OCI-LY1 (cell line): Measurements from ENCODE around the gene STS.

ENCODE experiments used
- EZH2 ChIP-seq: fragments of 200-600 bp; sonication (generic), shearing (Covaris generic); IDR thresholded peaks from 2 replicates; pipeline ENCODE4 v1.8.0; 2017; ENCODE audit warnings: borderline replicate concordance, mixed run types, mild to moderate bottlenecking, antibody characterized with exemption, low read length, moderate library complexity, mixed read lengths
- TF ChIP-seq, protein P1 (sequence below): fragments of 200-600 bp; sonication (generic), shearing (Covaris generic); IDR thresholded peaks from 2 replicates; pipeline ENCODE4 v1.5.1; 2017; ENCODE audit warnings: mild to moderate bottlenecking, antibody characterized with exemption, low read length, moderate library complexity, mixed read lengths

DNA sequence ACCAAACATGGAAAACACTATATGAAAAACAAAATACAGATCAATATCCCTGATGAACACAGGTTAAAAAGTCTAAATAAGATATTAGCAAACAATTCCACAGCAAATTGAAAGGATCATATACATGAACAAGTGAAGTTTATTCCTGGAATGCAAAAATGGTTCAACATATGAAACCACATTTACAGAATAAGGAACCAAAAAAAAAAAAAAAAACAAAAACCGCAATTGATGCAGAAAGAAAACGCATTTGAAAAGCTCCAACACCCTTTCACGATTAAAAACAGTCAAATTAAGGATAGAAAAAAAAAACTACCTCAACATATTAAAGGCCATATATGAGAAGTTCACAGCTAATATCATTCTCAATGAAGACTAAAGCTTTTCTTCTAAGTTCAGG, 45.4 kb upstream of the STS start:
- no peak for TF ChIP-seq EZH2
- TF ChIP-seq, protein P1, sequence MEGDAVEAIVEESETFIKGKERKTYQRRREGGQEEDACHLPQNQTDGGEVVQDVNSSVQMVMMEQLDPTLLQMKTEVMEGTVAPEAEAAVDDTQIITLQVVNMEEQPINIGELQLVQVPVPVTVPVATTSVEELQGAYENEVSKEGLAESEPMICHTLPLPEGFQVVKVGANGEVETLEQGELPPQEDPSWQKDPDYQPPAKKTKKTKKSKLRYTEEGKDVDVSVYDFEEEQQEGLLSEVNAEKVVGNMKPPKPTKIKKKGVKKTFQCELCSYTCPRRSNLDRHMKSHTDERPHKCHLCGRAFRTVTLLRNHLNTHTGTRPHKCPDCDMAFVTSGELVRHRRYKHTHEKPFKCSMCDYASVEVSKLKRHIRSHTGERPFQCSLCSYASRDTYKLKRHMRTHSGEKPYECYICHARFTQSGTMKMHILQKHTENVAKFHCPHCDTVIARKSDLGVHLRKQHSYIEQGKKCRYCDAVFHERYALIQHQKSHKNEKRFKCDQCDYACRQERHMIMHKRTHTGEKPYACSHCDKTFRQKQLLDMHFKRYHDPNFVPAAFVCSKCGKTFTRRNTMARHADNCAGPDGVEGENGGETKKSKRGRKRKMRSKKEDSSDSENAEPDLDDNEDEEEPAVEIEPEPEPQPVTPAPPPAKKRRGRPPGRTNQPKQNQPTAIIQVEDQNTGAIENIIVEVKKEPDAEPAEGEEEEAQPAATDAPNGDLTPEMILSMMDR: no peak
